ENCODE measurements around the gene RNF157. TPM values are rescaled to one million over a fixed set of nuclear protein-coding genes. Genes with fewer than 3 reads are reported as not detected.

Gene RNF157
- total RNA-seq, 1 donor from 2014 or later = 0.99 TPM

GRCh38 chr17:76266244-76266938, 26.1 kb upstream of the RNF157 start:
- H3K27me3 Mint-ChIP-seq (ENCODE audit: unreplicated experiment) = no peaks in the 10 kb centered on the region
- peak overlapping the region; percentile 79 for H3K4me3 Mint-ChIP-seq (ENCODE audit: unreplicated experiment)
- peak overlapping the region; percentile 76 for H3K27ac Mint-ChIP-seq (ENCODE audit: unreplicated experiment)
- H3K9me3 Mint-ChIP-seq (ENCODE audit: unreplicated experiment) = no peaks in the 10 kb centered on the region
- no peaks in the 10 kb centered on the region for H3K36me3 Mint-ChIP-seq (ENCODE audit: unreplicated experiment)
- no peak for TF ChIP-seq CTCF (IDR thresholded peaks at IDR 0.05)
- DNase-seq (ENCODE audit: extremely low spot score, unreplicated experiment) = no peak
- H3K4me1 Mint-ChIP-seq (ENCODE audit: unreplicated experiment) = peaks cover 34% of the 10 kb centered on the region

- no peak for TF ChIP-seq CTCF (IDR thresholded peaks at IDR 0.05)
- Mint-ChIP-seq H3K4me3 (ENCODE audit: unreplicated experiment) (peak overlapping the region; percentile 79), H3K27ac (ENCODE audit: unreplicated experiment) (peak overlapping the region; percentile 76), H3K27me3 (ENCODE audit: unreplicated experiment) (no peaks in the 10 kb centered on the region), H3K4me1 (ENCODE audit: unreplicated experiment) (peaks cover 34% of the 10 kb centered on the region), H3K9me3 (ENCODE audit: unreplicated experiment) (no peaks in the 10 kb centered on the region), H3K36me3 (ENCODE audit: unreplicated experiment) (no peaks in the 10 kb centered on the region)
- no peak for DNase-seq (ENCODE audit: extremely low spot score, unreplicated experiment)
These were observed 25.4 kb upstream of the RNF157 start for GRCh38 chr17:76265624-76266243.

- H3K27me3 Mint-ChIP-seq (ENCODE audit: unreplicated experiment) = no peaks in the 10 kb centered on the region
- peak; percentile 100 for DNase-seq (ENCODE audit: extremely low spot score, unreplicated experiment)
- H3K9me3 Mint-ChIP-seq (ENCODE audit: unreplicated experiment) = no peaks in the 10 kb centered on the region
- TF ChIP-seq CTCF (IDR thresholded peaks at IDR 0.05) = no peak
- peak within 1 kb of the TSS; percentile 79 for H3K4me3 Mint-ChIP-seq (ENCODE audit: unreplicated experiment)
- peak within 1 kb of the TSS; percentile 91 for H3K27ac Mint-ChIP-seq (ENCODE audit: unreplicated experiment)
- no peaks in the 10 kb centered on the region for H3K36me3 Mint-ChIP-seq (ENCODE audit: unreplicated experiment)
- H3K4me1 Mint-ChIP-seq (ENCODE audit: unreplicated experiment) = peaks cover 34% of the 10 kb centered on the region
These were observed 24.7 kb upstream of the RNF157 start, which contains the start of gene UBALD2 for GRCh38 chr17:76264755-76265623. Gene UBALD2, plus strand, starts transcription at chr17:76265348. Its CDS starts 158 bp downstream, at chr17:76265506.

- H3K4me3 Mint-ChIP-seq (ENCODE audit: unreplicated experiment) = peak overlapping the region; percentile 62
- TF ChIP-seq CTCF (IDR thresholded peaks at IDR 0.05) = no peak
- H3K9me3 Mint-ChIP-seq (ENCODE audit: unreplicated experiment) = no peaks in the 10 kb centered on the region
- H3K36me3 Mint-ChIP-seq (ENCODE audit: unreplicated experiment) = no peaks in the 10 kb centered on the region
- peak overlapping the region; percentile 91 for H3K27ac Mint-ChIP-seq (ENCODE audit: unreplicated experiment)
- no peaks in the 10 kb centered on the region for H3K27me3 Mint-ChIP-seq (ENCODE audit: unreplicated experiment)
- H3K4me1 Mint-ChIP-seq (ENCODE audit: unreplicated experiment) = peaks cover 32% of the 10 kb centered on the region
- DNase-seq (ENCODE audit: extremely low spot score, unreplicated experiment) = no peak
These were observed 24.1 kb upstream of the RNF157 start for GRCh38 chr17:76264425-76264754.

GRCh38 chr17:76263896-76264295, 23.6 kb upstream of the RNF157 start:
- no peak for TF ChIP-seq CTCF (IDR thresholded peaks at IDR 0.05)
- Mint-ChIP-seq H3K4me3 (ENCODE audit: unreplicated experiment) (no peak overlapping the region), H3K4me1 (ENCODE audit: unreplicated experiment) (peaks cover 27% of the 10 kb centered on the region), H3K27me3 (ENCODE audit: unreplicated experiment) (no peaks in the 10 kb centered on the region), H3K9me3 (ENCODE audit: unreplicated experiment) (no peaks in the 10 kb centered on the region), H3K27ac (ENCODE audit: unreplicated experiment) (peak overlapping the region; percentile 91), H3K36me3 (ENCODE audit: unreplicated experiment) (no peaks in the 10 kb centered on the region)
- no peak for DNase-seq (ENCODE audit: extremely low spot score, unreplicated experiment)

Data from osteocyte (in vitro differentiated cells).